DMS 273 (cell line): ENCODE results near the gene RYR1.
"Not testable (repeated sequence)": the region's sequence is repeated elsewhere in the genome, so short reads cannot be mapped to it uniquely, and the experiment has no call there.

ENCODE experiments used
- DNase-seq: peaks from one replicate; lab custom pipeline; 2025; ENCODE audit not compliant: unreplicated experiment; lab: John Stamatoyannopoulos, UW

RYR1 gene

GRCh38 chr19:38425810-38426466 is 7.6 kb upstream of the RYR1 start, which contains the start of gene RASGRP4:
Gene RASGRP4, minus strand, starts transcription at chr19:38426219. Its CDS starts 128 bp downstream, at chr19:38426091.
- no peak for DNase-seq

GRCh38 chr19:38427035-38427677 is 6.3 kb upstream of the RYR1 start:
- DNase-seq = not testable (repeated sequence)

GRCh38 chr19:38429055-38429810 is 4.3 kb upstream of the RYR1 start:
- DNase-seq = no peak

- no peak for DNase-seq
These were observed 3.7 kb upstream of the RYR1 start for GRCh38 chr19:38429811-38430156.

GRCh38 chr19:38430931-38431330 is 2.6 kb upstream of the RYR1 start:
- no peak for DNase-seq

- peak; percentile 51 for DNase-seq
These were observed 1.1 kb downstream of the RYR1 start for GRCh38 chr19:38434549-38435051.

GRCh38 chr19:38437295-38437694 is 3.8 kb downstream of the RYR1 start:
- no peak for DNase-seq

GRCh38 chr19:38437917-38438316 is 4.4 kb downstream of the RYR1 start:
- DNase-seq = no peak

- DNase-seq = no peak
These were observed 7.1 kb downstream of the RYR1 start for GRCh38 chr19:38440592-38440991.

- DNase-seq = peak; percentile 34
These were observed 8.3 kb downstream of the RYR1 start for GRCh38 chr19:38441657-38442348.

GRCh38 chr19:38442736-38443135 is 9.2 kb downstream of the RYR1 start:
- DNase-seq = no peak

GRCh38 chr19:38443458-38443999 is 10.0 kb downstream of the RYR1 start:
- DNase-seq = no peak

GRCh38 chr19:38444026-38444425 is 10.5 kb downstream of the RYR1 start:
- no peak for DNase-seq

GRCh38 chr19:38445362-38445761 is 11.9 kb downstream of the RYR1 start:
- DNase-seq = no peak

- no peak for DNase-seq
These were observed 14.7 kb downstream of the RYR1 start for GRCh38 chr19:38448225-38448624.

- no peak for DNase-seq
These were observed 16.0 kb downstream of the RYR1 start for GRCh38 chr19:38449518-38449917.

- DNase-seq = no peak
These were observed 17.5 kb downstream of the RYR1 start for GRCh38 chr19:38451036-38451435.

- no peak for DNase-seq
These were observed 18.1 kb downstream of the RYR1 start for GRCh38 chr19:38451629-38452028.

- DNase-seq = peak; percentile 33
These were observed 19.2 kb downstream of the RYR1 start for GRCh38 chr19:38452430-38453366.

- no peak for DNase-seq
These were observed 20.1 kb downstream of the RYR1 start for GRCh38 chr19:38453596-38453995.
